A673 (cell line): ENCODE results near the gene ASTN2. TPM values are rescaled to one million over a fixed set of nuclear protein-coding genes. Genes with fewer than 3 reads are reported as not detected.

Experiments
- BruUV-seq: library from RNA; stranded (reverse); fragments of 400-500 nt; replicated peaks from 2 replicates; lab custom pipeline; 2021; lab: Mats Ljungman, UMichigan
- CTCF ChIA-PET: fragments of 300-600 bp; sonication (Branson Sonifier 250); formaldehyde crosslinking; loops from one replicate; lab custom pipeline; 2022; ENCODE audit warnings: antibody characterized with exemption; lab: Charles Lee
- POLR2A ChIA-PET: fragments of 300-600 bp; sonication (Branson Sonifier 250); formaldehyde crosslinking; loops from one replicate; lab custom pipeline; 2022; ENCODE audit warnings: antibody characterized with exemption; ENCODE audit not compliant: low non-redundant PET; lab: Charles Lee
- DNase-seq: peaks from one replicate; pipeline ENCODE4 v3.0.0-alpha.2; 2015; ENCODE audit warnings: low spot score
- H3K27ac ChIP-seq: fragments of 200-600 bp; sonication (generic); 2 replicates; pipeline ENCODE4 v1.5.1; 2016; ENCODE audit warnings: mixed run types, low read depth, mild to moderate bottlenecking, mixed read lengths, antibody characterized with exemption, low read length; ENCODE audit not compliant: poor library complexity, severe bottlenecking
- H3K27me3 ChIP-seq: fragments of 200-600 bp; sonication (generic); replicated peaks from 2 replicates; pipeline ENCODE4 v1.6.1; 2017; ENCODE audit warnings: mixed run types, low read depth, mild to moderate bottlenecking, mixed read lengths, antibody characterized with exemption, low read length; ENCODE audit not compliant: insufficient read depth, poor library complexity
- H3K36me3 ChIP-seq: fragments of 200-600 bp; sonication (generic); 2 replicates; pipeline ENCODE4 v1.6.1; 2016; ENCODE audit warnings: mixed run types, mild to moderate bottlenecking, mixed read lengths, antibody characterized with exemption, low read length; ENCODE audit not compliant: insufficient read depth, poor library complexity, severe bottlenecking
- H3K4me1 ChIP-seq: fragments of 200-600 bp; sonication (generic); 2 replicates; pipeline ENCODE4 v1.6.1; 2017; ENCODE audit warnings: mixed run types, mild to moderate bottlenecking, mixed read lengths, antibody characterized with exemption, low read length; ENCODE audit not compliant: insufficient read depth, poor library complexity, severe bottlenecking
- H3K4me3 ChIP-seq: fragments of 200-600 bp; sonication (generic); 2 replicates; pipeline ENCODE4 v1.5.1; 2016; ENCODE audit warnings: low read depth, mixed run types, mild to moderate bottlenecking, mixed read lengths, low read length; ENCODE audit not compliant: poor library complexity, severe bottlenecking
- H3K9me3 ChIP-seq: fragments of 200-600 bp; sonication (generic); 2 replicates; pipeline ENCODE4 v1.6.1; 2016; ENCODE audit warnings: mixed run types, low read depth, mild to moderate bottlenecking, mixed read lengths, antibody characterized with exemption, low read length; ENCODE audit not compliant: poor library complexity, severe bottlenecking
- CTCF ChIP-seq: fragments of 300-800, 200-600 bp; sonication (generic); conservative IDR thresholded peaks from 2 replicates; pipeline ENCODE4 v1.5.1; 2017; ENCODE audit warnings: low read depth, mild to moderate bottlenecking, antibody characterized with exemption, low read length, moderate library complexity, mixed read lengths
- EZH2 ChIP-seq: fragments of 200-600 bp; sonication (generic); IDR thresholded peaks from 2 replicates; pipeline ENCODE4 v1.6.1; 2017; ENCODE audit warnings: borderline replicate concordance, low read depth, mild to moderate bottlenecking, mixed read lengths, antibody characterized with exemption, low read length; ENCODE audit not compliant: poor library complexity, severe bottlenecking
- intact Hi-C: fragments of 100-400 bp; cut with micrococcal nuclease; formaldehyde crosslinking; loops from one replicate; pipeline ENCODE4 v1.10.0; 2022; ENCODE audit not compliant: unreplicated experiment
- total RNA-seq: library from RNA; stranded (reverse); gene quantifications from 2 replicates; pipeline ENCODE4 v1.2.3, GENCODE V29; 2021

ASTN2 gene
- total RNA-seq, 1 experiment from 2014 or later: 3.4 TPM

GRCh38 chr9:116484492-116485061 lies 930.3 kb downstream of the ASTN2 start:
- Histone ChIP-seq H3K27ac (no peak overlapping the region), H3K27me3 (no peaks in the 10 kb centered on the region), H3K9me3 (no peaks in the 10 kb centered on the region), H3K36me3 (no peaks in the 10 kb centered on the region), H3K4me1 (peaks cover 5% of the 10 kb centered on the region), H3K4me3 (no peak overlapping the region)
- no TSS peak for BruUV-seq
- ChIA-PET POLR2A (no interaction called here), CTCF (no interaction called here)
- no peak for DNase-seq
- intact Hi-C loops: no loop called here
- no peak for TF ChIP-seq CTCF
- TF ChIP-seq EZH2: no peak

DNA sequence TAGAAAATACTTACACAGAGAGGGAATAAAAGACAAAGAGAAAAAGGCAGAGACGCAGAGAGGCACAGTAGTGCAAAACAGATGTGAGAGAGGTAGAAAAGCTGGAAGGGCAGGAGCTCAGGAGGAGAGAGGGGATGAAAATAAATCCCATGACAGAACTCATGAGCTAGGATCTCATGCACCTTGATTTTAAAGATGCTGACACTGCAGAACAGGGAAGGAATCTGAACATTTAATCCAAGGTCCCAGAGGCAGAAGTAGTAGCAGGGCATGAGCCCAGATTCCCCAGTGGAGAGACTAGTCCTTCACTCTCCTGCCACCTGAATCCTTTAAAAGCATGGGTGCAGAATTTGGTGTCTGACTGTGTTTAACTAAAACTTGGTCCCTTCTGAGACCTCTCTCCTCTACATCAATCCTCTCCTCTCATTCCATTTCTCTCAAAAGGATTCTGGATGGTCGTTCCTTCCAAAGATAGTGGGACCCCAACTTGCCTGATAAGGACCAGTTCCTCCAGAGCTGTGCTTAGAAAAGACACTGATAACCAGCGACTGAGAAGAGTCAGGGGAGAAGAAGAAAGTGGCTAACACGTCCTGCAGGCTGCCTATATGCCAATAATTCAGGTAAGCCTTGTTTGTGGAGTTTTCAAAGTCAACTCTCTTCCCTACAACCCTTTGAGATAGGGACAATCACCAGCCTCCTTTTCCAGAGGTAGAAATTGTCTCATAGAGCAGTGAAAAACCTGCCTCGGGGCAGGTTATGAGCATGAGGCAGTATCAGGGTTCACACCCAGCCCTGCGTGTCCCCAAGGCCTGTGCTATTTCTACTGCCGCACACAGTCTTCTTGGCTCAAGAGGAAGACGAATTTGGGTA lies 931.0 kb downstream of the ASTN2 start:
- no peak for DNase-seq
- TF ChIP-seq EZH2 (no peak), CTCF (no peak)
- H3K4me1 ChIP-seq: peaks cover 5% of the 10 kb centered on the region
- ChIA-PET POLR2A (no interaction called here), CTCF (no interaction called here)
- H3K27me3 ChIP-seq: no peaks in the 10 kb centered on the region
- H3K9me3 ChIP-seq: no peaks in the 10 kb centered on the region
- no TSS peak for BruUV-seq
- intact Hi-C loops: no loop called here
- no peak overlapping the region for H3K27ac ChIP-seq
- no peak overlapping the region for H3K4me3 ChIP-seq
- no peaks in the 10 kb centered on the region for H3K36me3 ChIP-seq

- H3K4me1 ChIP-seq: peaks cover 5% of the 10 kb centered on the region
- H3K9me3 ChIP-seq: no peaks in the 10 kb centered on the region
- H3K36me3 ChIP-seq: no peaks in the 10 kb centered on the region
- H3K27ac ChIP-seq: no peak overlapping the region
- intact Hi-C loops: no loop called here
- TF ChIP-seq EZH2: no peak
- no peak for TF ChIP-seq CTCF
- H3K4me3 ChIP-seq: no peak overlapping the region
- DNase-seq: no peak
- POLR2A ChIA-PET: no interaction called here
- BruUV-seq: no TSS peak
- CTCF ChIA-PET: no interaction called here
- H3K27me3 ChIP-seq: no peaks in the 10 kb centered on the region
These were observed 932.1 kb downstream of the ASTN2 start for GRCh38 chr9:116482740-116483139.
